GM06990 (cell line): ENCODE measurements around the gene AREL1.
A peak's percentile ranks its signal among the peaks of the same experiment; 100 is the strongest.
"Not testable (repeated sequence)": the region's sequence is repeated elsewhere in the genome, so short reads cannot be mapped to it uniquely, and the experiment has no call there.

Experiments used
- DNase-seq: peaks from one replicate; pipeline ENCODE4 v3.0.0-alpha.2; 2011; ENCODE audit not compliant: insufficient read length; ENCODE audit errors: extremely low read depth
- H3K27me3 ChIP-seq: replicated peaks from 2 replicates; pipeline ENCODE4 v1.6.0; 2011; ENCODE audit warnings: low read length; ENCODE audit not compliant: control insufficient read depth, insufficient read depth
- H3K36me3 ChIP-seq: 2 replicates; pipeline ENCODE4 v1.5.1; 2011; ENCODE audit warnings: low read length; ENCODE audit not compliant: control insufficient read depth, insufficient read depth
- H3K4me3 ChIP-seq: replicated peaks from 2 replicates; pipeline ENCODE4 v1.5.1; 2011; ENCODE audit warnings: low read depth, mild to moderate bottlenecking, control low read depth, low read length
- TF ChIP-seq, protein P1 (sequence below): IDR thresholded peaks from 2 replicates; pipeline ENCODE4 v1.5.1; 2011; ENCODE audit warnings: low read length, control low read depth, mild to moderate bottlenecking, inconsistent platforms; ENCODE audit not compliant: insufficient read depth, poor library complexity, severe bottlenecking

AREL1 gene, protein sequence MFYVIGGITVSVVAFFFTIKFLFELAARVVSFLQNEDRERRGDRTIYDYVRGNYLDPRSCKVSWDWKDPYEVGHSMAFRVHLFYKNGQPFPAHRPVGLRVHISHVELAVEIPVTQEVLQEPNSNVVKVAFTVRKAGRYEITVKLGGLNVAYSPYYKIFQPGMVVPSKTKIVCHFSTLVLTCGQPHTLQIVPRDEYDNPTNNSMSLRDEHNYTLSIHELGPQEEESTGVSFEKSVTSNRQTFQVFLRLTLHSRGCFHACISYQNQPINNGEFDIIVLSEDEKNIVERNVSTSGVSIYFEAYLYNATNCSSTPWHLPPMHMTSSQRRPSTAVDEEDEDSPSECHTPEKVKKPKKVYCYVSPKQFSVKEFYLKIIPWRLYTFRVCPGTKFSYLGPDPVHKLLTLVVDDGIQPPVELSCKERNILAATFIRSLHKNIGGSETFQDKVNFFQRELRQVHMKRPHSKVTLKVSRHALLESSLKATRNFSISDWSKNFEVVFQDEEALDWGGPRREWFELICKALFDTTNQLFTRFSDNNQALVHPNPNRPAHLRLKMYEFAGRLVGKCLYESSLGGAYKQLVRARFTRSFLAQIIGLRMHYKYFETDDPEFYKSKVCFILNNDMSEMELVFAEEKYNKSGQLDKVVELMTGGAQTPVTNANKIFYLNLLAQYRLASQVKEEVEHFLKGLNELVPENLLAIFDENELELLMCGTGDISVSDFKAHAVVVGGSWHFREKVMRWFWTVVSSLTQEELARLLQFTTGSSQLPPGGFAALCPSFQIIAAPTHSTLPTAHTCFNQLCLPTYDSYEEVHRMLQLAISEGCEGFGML

DNA sequence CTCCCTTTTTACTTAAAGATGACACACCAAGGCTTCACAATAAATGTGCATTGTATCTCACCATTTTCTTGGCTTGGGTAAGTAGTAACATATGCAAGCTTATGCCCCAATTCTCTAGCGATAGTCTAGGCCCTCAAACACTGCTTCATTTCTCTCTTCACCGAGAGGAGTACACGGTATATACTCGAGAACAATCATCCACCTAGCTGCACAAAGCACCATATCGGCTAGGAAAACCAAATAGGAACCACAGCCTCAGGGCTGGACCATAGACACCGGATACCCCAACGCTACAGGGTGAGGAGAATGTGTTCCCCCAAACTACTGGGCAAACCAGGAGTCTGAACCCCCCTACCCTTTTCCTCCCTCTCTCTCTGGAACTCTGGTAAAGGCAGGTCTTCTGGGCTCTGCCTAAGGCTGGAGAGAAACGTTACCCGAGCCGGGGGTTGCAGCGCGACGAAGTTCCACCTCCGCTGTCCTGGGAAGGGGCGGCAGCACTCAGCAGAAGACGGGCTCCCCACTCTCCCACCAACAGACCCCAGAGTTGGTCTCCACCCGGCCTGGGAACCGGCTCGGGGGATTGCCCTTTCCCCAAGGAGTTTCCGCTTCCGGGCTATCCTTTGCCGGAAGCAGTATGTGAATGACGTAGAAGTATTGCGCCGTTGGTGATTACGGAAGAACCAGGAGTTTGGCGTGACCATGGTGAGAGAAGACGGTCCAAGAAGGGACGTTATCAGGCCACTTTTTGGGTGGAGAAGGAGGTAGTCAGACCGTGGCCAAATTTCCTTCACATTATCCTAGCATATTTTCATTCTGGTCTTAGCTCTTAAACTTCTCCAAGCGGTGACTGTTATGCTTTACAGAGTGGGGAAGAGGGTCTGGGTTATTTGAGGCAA is at the start of gene AREL1, which contains the start of gene FCF1:
AREL1 (minus strand) TSS at position 582 of the 896 bp plus-strand sequence. CDS start 27,465 bp downstream, outside the sequence.
FCF1 (plus strand) TSS at position 646 of the 896 bp plus-strand sequence; CDS start at position 700, 54 bp downstream.
- TF ChIP-seq, protein P1, sequence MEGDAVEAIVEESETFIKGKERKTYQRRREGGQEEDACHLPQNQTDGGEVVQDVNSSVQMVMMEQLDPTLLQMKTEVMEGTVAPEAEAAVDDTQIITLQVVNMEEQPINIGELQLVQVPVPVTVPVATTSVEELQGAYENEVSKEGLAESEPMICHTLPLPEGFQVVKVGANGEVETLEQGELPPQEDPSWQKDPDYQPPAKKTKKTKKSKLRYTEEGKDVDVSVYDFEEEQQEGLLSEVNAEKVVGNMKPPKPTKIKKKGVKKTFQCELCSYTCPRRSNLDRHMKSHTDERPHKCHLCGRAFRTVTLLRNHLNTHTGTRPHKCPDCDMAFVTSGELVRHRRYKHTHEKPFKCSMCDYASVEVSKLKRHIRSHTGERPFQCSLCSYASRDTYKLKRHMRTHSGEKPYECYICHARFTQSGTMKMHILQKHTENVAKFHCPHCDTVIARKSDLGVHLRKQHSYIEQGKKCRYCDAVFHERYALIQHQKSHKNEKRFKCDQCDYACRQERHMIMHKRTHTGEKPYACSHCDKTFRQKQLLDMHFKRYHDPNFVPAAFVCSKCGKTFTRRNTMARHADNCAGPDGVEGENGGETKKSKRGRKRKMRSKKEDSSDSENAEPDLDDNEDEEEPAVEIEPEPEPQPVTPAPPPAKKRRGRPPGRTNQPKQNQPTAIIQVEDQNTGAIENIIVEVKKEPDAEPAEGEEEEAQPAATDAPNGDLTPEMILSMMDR = no peak
- Histone ChIP-seq H3K27me3 (no peaks in the 10 kb centered on the region), H3K4me3 (peak within 1 kb of the TSS; percentile 90), H3K36me3 (no peaks in the 10 kb centered on the region)
- peak; percentile 61 for DNase-seq

DNA sequence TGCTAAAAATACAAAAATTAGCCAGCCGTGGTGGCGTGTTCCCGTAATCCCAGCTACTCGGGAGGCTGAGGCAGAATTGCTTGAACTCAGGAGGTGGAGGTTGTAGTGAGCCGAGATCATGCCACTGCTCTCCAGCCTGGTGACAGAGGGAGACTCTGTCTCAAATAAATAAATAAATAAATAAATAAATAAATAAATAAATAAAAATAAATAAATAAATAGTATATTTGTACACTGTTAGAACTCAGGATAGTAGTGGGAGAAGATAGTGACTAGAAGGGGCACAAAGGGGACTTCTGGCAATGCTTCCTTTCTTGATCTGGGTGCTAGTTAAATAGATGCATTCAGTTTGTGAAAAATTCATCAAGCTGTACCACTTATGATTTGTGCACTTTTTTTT is 45.6 kb upstream of the AREL1 start:
- not testable (repeated sequence) for H3K36me3 ChIP-seq, DNase-seq, H3K4me3 ChIP-seq, H3K27me3 ChIP-seq

DNA sequence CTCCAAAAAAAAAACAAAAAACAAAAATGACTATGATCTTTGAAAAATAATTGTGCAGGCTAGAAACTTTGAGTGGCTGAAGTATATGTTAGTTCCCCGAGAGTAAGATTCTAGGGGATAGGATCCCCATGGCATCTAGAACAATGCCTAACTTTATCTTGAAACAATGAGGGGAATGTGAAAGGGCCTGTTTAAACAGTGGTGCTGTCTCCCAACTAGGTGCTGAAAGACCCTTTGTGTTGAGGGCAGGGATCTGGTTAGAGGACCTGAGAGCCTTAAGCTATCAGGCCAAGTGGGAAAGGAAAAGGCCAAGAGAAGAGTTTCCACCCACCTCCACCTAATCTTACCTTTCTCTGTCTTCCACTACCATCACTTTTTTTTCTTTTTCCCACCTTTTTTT is 43.4 kb upstream of the AREL1 start:
- no peak for DNase-seq
- Histone ChIP-seq H3K36me3 (no peaks in the 10 kb centered on the region), H3K4me3 (no peak overlapping the region), H3K27me3 (no peaks in the 10 kb centered on the region)
- TF ChIP-seq, protein P1 = no peak

DNA sequence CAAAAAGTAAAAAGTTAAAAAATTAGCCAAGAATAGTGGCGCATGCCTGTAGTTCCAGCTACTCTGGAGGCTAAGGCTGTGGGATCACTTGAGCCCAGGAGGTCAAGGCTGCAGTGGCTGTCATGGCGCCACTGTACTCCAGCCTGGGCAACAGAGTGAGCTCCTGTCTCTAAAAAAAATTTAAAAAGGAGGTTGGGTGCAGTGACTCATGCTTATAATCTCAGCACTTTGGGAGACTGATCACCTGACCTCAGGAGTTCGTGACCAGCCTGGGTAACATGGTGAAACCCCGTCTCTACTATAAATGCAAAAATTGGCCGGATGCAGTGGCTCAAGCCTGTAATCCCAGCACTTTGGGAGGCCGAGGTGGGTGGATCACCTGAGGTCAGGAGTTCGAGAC is 42.0 kb upstream of the AREL1 start:
- H3K27me3 ChIP-seq = no peaks in the 10 kb centered on the region
- TF ChIP-seq, protein P1 = no peak
- H3K4me3 ChIP-seq = no peak overlapping the region
- no peaks in the 10 kb centered on the region for H3K36me3 ChIP-seq
- DNase-seq = no peak

DNA sequence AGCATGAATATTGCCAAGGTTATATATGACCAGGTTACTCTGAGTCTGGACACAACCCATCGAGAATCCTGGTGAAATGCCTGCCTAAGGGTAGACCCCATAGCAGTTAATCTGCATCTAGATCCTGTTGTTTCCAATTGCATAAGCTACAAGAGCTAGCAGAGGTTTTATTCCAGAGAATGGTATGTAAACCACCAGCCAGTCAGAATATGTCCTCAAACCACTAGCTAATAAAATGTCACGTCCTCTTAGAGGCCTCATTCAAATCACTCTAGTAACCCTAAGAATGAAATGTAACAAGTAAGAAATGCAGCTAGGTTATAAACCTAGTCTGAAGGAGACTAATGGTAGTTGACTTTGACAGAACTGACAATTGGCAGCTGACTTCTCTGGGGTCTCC is 41.3 kb upstream of the AREL1 start:
- TF ChIP-seq, protein P1 = no peak
- H3K4me3 ChIP-seq = no peak overlapping the region
- H3K36me3 ChIP-seq = no peaks in the 10 kb centered on the region
- H3K27me3 ChIP-seq = no peaks in the 10 kb centered on the region
- no peak for DNase-seq
